H1 (cell line): ENCODE results near the gene TWSG1. TPM values are rescaled to one million over a fixed set of nuclear protein-coding genes. Genes with fewer than 3 reads are reported as not detected.
"Not testable (repeated sequence)": the region's sequence is repeated elsewhere in the genome, so short reads cannot be mapped to it uniquely, and the experiment has no call there.

Source experiments
- CTCF ChIA-PET: fragments of 300-600 bp; sonication (Branson Sonifier 250); formaldehyde crosslinking; loops from one replicate; lab custom pipeline; 2021; ENCODE audit not compliant: partially characterized antibody; lab: Charles Lee
- POLR2A ChIA-PET: fragments of 300-600 bp; sonication (Branson Sonifier 250); formaldehyde crosslinking; loops from one replicate; lab custom pipeline; 2021; ENCODE audit warnings: inconsistent platforms; ENCODE audit not compliant: partially characterized antibody; lab: Charles Lee
- DNase-seq, 2 experiments: peaks; one replicate each; pipeline versions ENCODE4 v3.0.0 to v3.0.0-alpha.2; 2010 to 2022; ENCODE audit warnings: low spot score in 2 of 2, low read depth in 1 of 2, mixed read lengths in 1 of 2
- FAIRE-seq: peaks from 2 replicates; lab custom pipeline; 2011; peaks lifted over from hg19 to GRCh38; lab: Jason Lieb, UNC
- H2AFZ ChIP-seq: 2 replicates; pipeline ENCODE4 v1.8.1; 2012; ENCODE audit warnings: low read length, inconsistent platforms
- H2AK5ac ChIP-seq: 2 replicates; pipeline ENCODE4 v1.6.1; 2013; ENCODE audit warnings: low read depth, low read length
- H2BK120ac ChIP-seq: replicated peaks from 2 replicates; pipeline ENCODE3; 2013; ENCODE audit warnings: low read depth, low read length, inconsistent platforms
- H2BK12ac ChIP-seq: 2 replicates; pipeline ENCODE4 v1.6.1; 2013; ENCODE audit warnings: low read depth, low read length
- H2BK15ac ChIP-seq: 2 replicates; pipeline ENCODE4 v1.6.1; 2013; ENCODE audit warnings: low read length
- H2BK20ac ChIP-seq: 2 replicates; pipeline ENCODE4 v1.6.1; 2013; ENCODE audit warnings: low read length
- H2BK5ac ChIP-seq: 2 replicates; pipeline ENCODE4 v1.6.1; 2013; ENCODE audit warnings: low read depth, low read length
- H3K14ac ChIP-seq: 2 replicates; pipeline ENCODE4 v1.6.1; 2013; ENCODE audit warnings: inconsistent platforms; ENCODE audit not compliant: insufficient read length
- H3K18ac ChIP-seq: 2 replicates; pipeline ENCODE4 v1.6.1; 2013; ENCODE audit warnings: low read length; ENCODE audit errors: extremely low read depth
- H3K23ac ChIP-seq: 2 replicates; pipeline ENCODE4 v1.6.1; 2013; ENCODE audit warnings: inconsistent platforms; ENCODE audit not compliant: insufficient read length
- H3K23me2 ChIP-seq: 2 replicates; pipeline ENCODE4 v1.6.1; 2013; ENCODE audit warnings: low read depth, low read length
- H3K27ac ChIP-seq: 2 replicates; pipeline ENCODE4 v1.6.1; 2011; ENCODE audit warnings: low read depth, low read length, inconsistent platforms
- H3K27me3 ChIP-seq, 4 experiments: replicated peaks in 1 of 4; 1 replicate in 1 of 4; 2 replicates in 3 of 4; pipeline versions ENCODE4 v1.6.1 to v1.8.1; 2011 to 2013; ENCODE audit warnings: low read length in 3 of 4, mild to moderate bottlenecking in 3 of 4, inconsistent platforms in 2 of 4, mixed read lengths in 2 of 4, moderate library complexity in 1 of 4; ENCODE audit not compliant: control insufficient read depth in 3 of 4, insufficient read depth in 3 of 4; ENCODE audit errors: extremely low read depth in 1 of 4
- H3K36me3 ChIP-seq, 4 experiments: 2 replicates each; pipeline versions ENCODE4 v1.6.1 to v1.8.1; 2011 to 2013; ENCODE audit warnings: mild to moderate bottlenecking in 4 of 4, low read length in 3 of 4, moderate library complexity in 2 of 4, control low read depth in 1 of 4, inconsistent platforms in 1 of 4; ENCODE audit not compliant: insufficient read depth in 4 of 4, control insufficient read depth in 2 of 4
- H3K4ac ChIP-seq: replicated peaks from 2 replicates; pipeline ENCODE3; 2013; ENCODE audit warnings: low read length, low read depth, mixed read lengths, inconsistent platforms; ENCODE audit not compliant: insufficient read length
- H3K4me1 ChIP-seq, 4 experiments: replicated peaks in 1 of 4; 1 replicate in 1 of 4; 2 replicates in 3 of 4; pipeline versions ENCODE4 v1.6.1 to v1.8.1; 2011 to 2013; ENCODE audit warnings: low read length in 3 of 4, inconsistent platforms in 2 of 4, mixed read lengths in 1 of 4; ENCODE audit not compliant: insufficient read depth in 4 of 4, control insufficient read depth in 3 of 4
- H3K4me2 ChIP-seq, 2 experiments: 2 replicates each; pipeline versions ENCODE4 v1.6.1 to v1.8.1; 2011 to 2013; ENCODE audit warnings: low read depth in 2 of 2, low read length in 2 of 2, control low read depth in 1 of 2, inconsistent platforms in 1 of 2, mild to moderate bottlenecking in 1 of 2; ENCODE audit not compliant: insufficient read depth in 1 of 2
- H3K4me3 ChIP-seq, 4 experiments: fragments of 200-600, 300-600 bp in 1 of 4; sonication (generic), shearing (Covaris generic), sonication (Bioruptor Twin) in 1 of 4; 2 replicates each; pipeline versions ENCODE4 v1.5.1 to v1.8.1; 2011 to 2016; ENCODE audit warnings: low read length in 4 of 4, low read depth in 3 of 4, control low read depth in 2 of 4, inconsistent platforms in 2 of 4, mild to moderate bottlenecking in 2 of 4, mixed read lengths in 1 of 4, moderate library complexity in 1 of 4; ENCODE audit not compliant: insufficient read depth in 2 of 4; ENCODE audit errors: extremely low read depth in 1 of 4
- H3K56ac ChIP-seq: replicated peaks from 2 replicates; pipeline ENCODE3; 2013; ENCODE audit warnings: low read depth, mild to moderate bottlenecking, mixed read lengths, low read length, inconsistent platforms; ENCODE audit not compliant: insufficient read length
- H3K79me1 ChIP-seq: 2 replicates; pipeline ENCODE4 v1.6.1; 2013; ENCODE audit warnings: low read depth, low read length, control low read depth
- H3K79me2 ChIP-seq, 2 experiments: 2 replicates each; pipeline versions ENCODE4 v1.6.1 to v1.8.1; 2012 to 2013; ENCODE audit warnings: low read length in 2 of 2, mild to moderate bottlenecking in 2 of 2, inconsistent platforms in 1 of 2; ENCODE audit not compliant: insufficient read depth in 2 of 2, control insufficient read depth in 1 of 2
- H3K9ac ChIP-seq, 4 experiments: replicated peaks in 1 of 4; 1 replicate in 1 of 4; 2 replicates in 3 of 4; pipeline versions ENCODE4 v1.6.1 to v1.8.1; 2011 to 2013; ENCODE audit warnings: low read depth in 3 of 4, low read length in 3 of 4, control low read depth in 2 of 4, mild to moderate bottlenecking in 2 of 4, moderate library complexity in 2 of 4, inconsistent platforms in 1 of 4; ENCODE audit errors: extremely low read depth in 1 of 4
- H3K9me3 ChIP-seq, 2 experiments: 2 replicates each; pipeline versions ENCODE4 v1.6.1 to v1.8.1; 2012 to 2013; ENCODE audit warnings: mild to moderate bottlenecking in 2 of 2, moderate library complexity in 2 of 2, control low read depth in 1 of 2, inconsistent platforms in 1 of 2, low read depth in 1 of 2, low read length in 1 of 2, mixed read lengths in 1 of 2; ENCODE audit not compliant: insufficient read depth in 2 of 2
- H4K20me1 ChIP-seq, 2 experiments: replicated peaks in 1 of 2; 2 replicates each; pipeline versions ENCODE3 to v1.8.1; 2011 to 2013; ENCODE audit warnings: inconsistent platforms in 2 of 2, low read length in 2 of 2, mild to moderate bottlenecking in 1 of 2; ENCODE audit not compliant: insufficient read depth in 2 of 2, control insufficient read depth in 1 of 2
- H4K5ac ChIP-seq: 2 replicates; pipeline ENCODE4 v1.6.1; 2013; ENCODE audit warnings: low read length, low read depth, mixed read lengths, inconsistent platforms; ENCODE audit not compliant: insufficient read length
- H4K8ac ChIP-seq: 2 replicates; pipeline ENCODE4 v1.8.0; 2013; ENCODE audit warnings: mild to moderate bottlenecking, moderate library complexity, low read length, inconsistent platforms; ENCODE audit not compliant: insufficient read depth; ENCODE audit errors: extremely low read depth
- H4K91ac ChIP-seq: replicated peaks from 2 replicates; pipeline ENCODE3; 2013; ENCODE audit warnings: low read length, mixed read lengths, inconsistent platforms; ENCODE audit not compliant: insufficient read length
- WGBS, 2 experiments: shearing (Covaris generic) in 1 of 2; methylation state at CpG; one replicate each; pipeline versions ENCODE4 v1.1.6 to v1.1.7; 2013 to 2015; ENCODE audit warnings: low lambda C conversion rate in 2 of 2, mixed read lengths in 2 of 2, inconsistent platforms in 1 of 2, low coverage in 1 of 2, missing lambda C conversion rate in 1 of 2; ENCODE audit not compliant: insufficient replicate concordance in 2 of 2, insufficient coverage in 1 of 2, insufficient read length in 1 of 2; ENCODE audit errors: extremely low coverage in 1 of 2, missing lambda C conversion rate in 1 of 2; 5-methylcytosine and 5-hydroxymethylcytosine counted together
- polyA plus RNA-seq, 7 experiments: library from polyadenylated mRNA; depleted of rRNA in 3 of 7; stranded (reverse) in 5 of 7; unstranded in 2 of 7; fragments of >200 nt in 5 of 7; fragments of 200-250 nt in 2 of 7; gene quantifications; 1 replicate in 5 of 7; 2 replicates in 1 of 7; 4 replicates in 1 of 7; pipeline versions ENCODE4 v1.2.1 to v1.2.3, GENCODE V29; 2011 to 2013; ENCODE audit warnings: missing spikeins in 2 of 7, mixed read lengths in 2 of 7
- total RNA-seq: library from RNA; stranded (reverse); fragmentation: NEBNext Ultra II Directional; extraction: Animal tissue kit (Norgen Biotek cat#: 25700); gene quantifications from 2 replicates; pipeline ENCODE4 v1.2.1, GENCODE V29; 2021

Gene TWSG1
- total and polyA plus RNA-seq, 2 of the 8 experiments (the other 6 are each of a cell fraction or from before 2014, with no cell fraction given): 11.8 to 19.8 TPM

DNA sequence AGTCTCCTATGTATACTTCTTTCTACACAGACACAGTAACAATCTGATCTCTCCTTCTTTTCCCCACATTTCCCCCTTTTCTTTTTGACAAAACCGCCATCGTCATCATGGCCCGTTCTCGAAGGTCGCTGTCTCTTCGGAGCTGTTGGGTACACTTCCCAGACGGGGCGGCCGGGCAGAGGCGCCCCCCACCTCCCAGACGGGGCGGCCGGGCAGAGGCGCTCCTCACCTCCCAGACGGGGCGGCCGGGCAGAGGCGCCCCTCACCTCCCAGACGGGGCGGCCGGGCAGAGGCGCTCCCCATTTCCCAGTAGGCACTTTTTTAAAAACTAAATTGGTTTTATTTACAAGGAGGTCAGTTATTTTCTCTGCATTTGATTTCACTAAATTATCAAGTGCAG is 95.7 kb downstream of the TWSG1 start:
- H3K4me3 ChIP-seq, H4K8ac ChIP-seq, H3K36me3 ChIP-seq, H3K79me1 ChIP-seq, FAIRE-seq, H4K91ac ChIP-seq, H2BK15ac ChIP-seq, H2AK5ac ChIP-seq, H3K23me2 ChIP-seq, H3K9ac ChIP-seq, H3K79me2 ChIP-seq, H2BK120ac ChIP-seq, POLR2A ChIA-PET, H3K18ac ChIP-seq, H2BK5ac ChIP-seq, H3K23ac ChIP-seq, H2AFZ ChIP-seq, H2BK12ac ChIP-seq, H3K14ac ChIP-seq, H3K27ac ChIP-seq, H3K27me3 ChIP-seq, H2BK20ac ChIP-seq, H3K56ac ChIP-seq, H3K4me2 ChIP-seq, H4K5ac ChIP-seq, H4K20me1 ChIP-seq, H3K9me3 ChIP-seq, H3K4ac ChIP-seq, DNase-seq: not testable (repeated sequence)
- WGBS, 2 experiments: 100% methylated on average over 5 of the region's 22 CpGs; no CpG with 5 or more reads in 1 of the 2 experiments
- CTCF ChIA-PET: interaction anchor here (1.4 kb wide), 1 partner anchor 27 kb away, joined by 4 read pairs; no protein-coding TSS in a partner anchor
- H3K4me1 ChIP-seq: peaks cover 0 to 11% (median 3%) of the 10 kb centered on the region in 4 experiments; a peak in 5 of 7 replicates
